Liver (tissue), 9 donors: Measurements from ENCODE around the gene UGT1A9. TPM values are rescaled to one million over a fixed set of nuclear protein-coding genes. Genes with fewer than 3 reads are reported as not detected.

Source experiments
- DNase-seq: peaks from one replicate; pipeline ENCODE4 v3.0.0-alpha.2; 2017; ENCODE audit warnings: low spot score
- H3K27ac ChIP-seq, 2 donors: one replicate each; pipeline ENCODE4 v1.7.0; 2013; ENCODE audit warnings: inconsistent platforms in 2 of 2, low read length in 2 of 2, control low read depth in 1 of 2, low read depth in 1 of 2, mild to moderate bottlenecking in 1 of 2
- H3K27me3 ChIP-seq, 4 donors: one replicate each; pipeline versions ENCODE4 v1.6.1 to v1.7.0; 2013; ENCODE audit warnings: low read length in 3 of 4, inconsistent platforms in 1 of 4, mild to moderate bottlenecking in 1 of 4, moderate library complexity in 1 of 4; ENCODE audit not compliant: control insufficient read depth in 4 of 4, insufficient read depth in 4 of 4
- H3K36me3 ChIP-seq, 4 donors: one replicate each; pipeline versions ENCODE4 v1.6.1 to v1.7.0; 2013; ENCODE audit warnings: low read length in 3 of 4, mild to moderate bottlenecking in 3 of 4, low read depth in 1 of 4, moderate library complexity in 1 of 4; ENCODE audit not compliant: control insufficient read depth in 4 of 4, insufficient read depth in 3 of 4
- H3K4me1 ChIP-seq, 4 donors: one replicate each; pipeline versions ENCODE4 v1.6.1 to v1.7.0; 2013; ENCODE audit warnings: low read length in 3 of 4, mild to moderate bottlenecking in 3 of 4, moderate library complexity in 1 of 4; ENCODE audit not compliant: control insufficient read depth in 4 of 4, insufficient read depth in 4 of 4
- H3K4me3 ChIP-seq, 3 donors: one replicate each; pipeline versions ENCODE4 v1.6.1 to v1.7.0; 2013; ENCODE audit warnings: low read length in 3 of 3, control low read depth in 1 of 3, low read depth in 1 of 3, mild to moderate bottlenecking in 1 of 3
- H3K9ac ChIP-seq, 2 donors: one replicate each; pipeline ENCODE4 v1.7.0; 2013; ENCODE audit warnings: low read length in 2 of 2, mild to moderate bottlenecking in 2 of 2, moderate library complexity in 2 of 2, control low read depth in 1 of 2, low read depth in 1 of 2
- H3K9me3 ChIP-seq, 4 donors: one replicate each; pipeline versions ENCODE4 v1.6.1 to v1.7.0; 2013; ENCODE audit warnings: low read length in 3 of 4; ENCODE audit not compliant: control insufficient read depth in 4 of 4
- CTCF ChIP-seq: fragments of 150-350 bp; IDR thresholded peaks from 2 replicates; pipeline ENCODE4 v1.5.1; 2017; ENCODE audit warnings: improper control_type of control experiment, low read depth, low read length; ENCODE audit not compliant: missing input control
- EGR1 ChIP-seq, 2 donors: IDR thresholded peaks; 2 replicates each; pipeline ENCODE4 v1.6.1; 2016 to 2018; ENCODE audit warnings: antibody characterized with exemption in 2 of 2, low read depth in 2 of 2
- FOXA1 ChIP-seq: IDR thresholded peaks from 2 replicates; pipeline ENCODE4 v1.6.1; 2016; ENCODE audit warnings: antibody characterized with exemption
- FOXA2 ChIP-seq: IDR thresholded peaks from 2 replicates; pipeline ENCODE4 v1.6.1; 2016; ENCODE audit warnings: antibody characterized with exemption
- GABPA ChIP-seq, 2 donors: IDR thresholded peaks in 1 of 2; conservative IDR thresholded peaks in 1 of 2; 2 replicates each; pipeline ENCODE4 v1.6.1; 2016; ENCODE audit warnings: antibody characterized with exemption in 2 of 2, mild to moderate bottlenecking in 1 of 2, moderate library complexity in 1 of 2
- HNF4A ChIP-seq, 2 donors: conservative IDR thresholded peaks; 2 replicates each; pipeline ENCODE4 v1.6.1; 2016; ENCODE audit warnings: antibody characterized with exemption in 2 of 2, mild to moderate bottlenecking in 2 of 2
- HNF4G ChIP-seq: IDR thresholded peaks from 2 replicates; pipeline ENCODE4 v1.6.1; 2016; ENCODE audit warnings: antibody characterized with exemption
- JUND ChIP-seq, 2 donors: IDR thresholded peaks; 2 replicates each; pipeline ENCODE4 v1.6.1; 2016; ENCODE audit warnings: antibody characterized with exemption in 2 of 2
- NR2F2 ChIP-seq: IDR thresholded peaks from 2 replicates; pipeline ENCODE4 v1.6.1; 2016; ENCODE audit warnings: antibody characterized with exemption
- RAD21 ChIP-seq, 2 donors: IDR thresholded peaks; 2 replicates each; pipeline ENCODE4 v1.6.1; 2016; ENCODE audit warnings: antibody characterized with exemption in 2 of 2, mild to moderate bottlenecking in 2 of 2
- REST ChIP-seq: IDR thresholded peaks from 2 replicates; pipeline ENCODE4 v1.6.1; 2016; ENCODE audit warnings: antibody characterized with exemption, mild to moderate bottlenecking
- RXRA ChIP-seq, 2 donors: IDR thresholded peaks; 2 replicates each; pipeline ENCODE4 v1.6.1; 2017 to 2018; ENCODE audit warnings: antibody characterized with exemption in 2 of 2, mild to moderate bottlenecking in 1 of 2
- SP1 ChIP-seq: IDR thresholded peaks from 2 replicates; pipeline ENCODE4 v1.6.1; 2018; ENCODE audit warnings: antibody characterized with exemption, mild to moderate bottlenecking
- TAF1 ChIP-seq: conservative IDR thresholded peaks from 2 replicates; pipeline ENCODE4 v1.6.1; 2016; ENCODE audit warnings: antibody characterized with exemption, mild to moderate bottlenecking
- YY1 ChIP-seq: IDR thresholded peaks from 2 replicates; pipeline ENCODE4 v1.6.1; 2016; ENCODE audit warnings: antibody characterized with exemption, mild to moderate bottlenecking
- WGBS: extraction: QIAGEN DNeasy Blood & Tissue Kit; methylation state at CpG from one replicate; pipeline ENCODE4 v1.1.7; 2013; 5-methylcytosine and 5-hydroxymethylcytosine counted together
- polyA plus RNA-seq, 2 donors: library from polyadenylated mRNA; stranded (reverse) in 1 of 2; unstranded in 1 of 2; fragments of 200-250 nt in 1 of 2; fragments of >200 nt in 1 of 2; fragmentation: Nextera tagmentation in 1 of 2; extraction: Ambion mirVana in 1 of 2; gene quantifications; one replicate each; pipeline versions ENCODE4 v1.2.1 to v1.2.3, GENCODE V29; 2013 to 2015
- total RNA-seq, 2 donors: library from RNA; depleted of rRNA; stranded (reverse); fragments of >200 nt; gene quantifications; one replicate each; pipeline ENCODE4 v1.2.3, GENCODE V29; 2014
- TF ChIP-seq, protein P1 (sequence below): IDR thresholded peaks from 2 replicates; pipeline ENCODE4 v1.6.1; 2016; ENCODE audit warnings: antibody characterized with exemption
- TF ChIP-seq, protein P2 (sequence below): IDR thresholded peaks from 2 replicates; pipeline ENCODE4 v1.6.1; 2016; ENCODE audit warnings: antibody characterized with exemption
- TF ChIP-seq, protein P3 (sequence below): IDR thresholded peaks from 2 replicates; pipeline ENCODE4 v1.6.1; 2016; ENCODE audit warnings: antibody characterized with exemption
- donor health status: healthy.
- donor health status: healthy.
- donor health status: healthy.
- donor health status: healthy.
- donor health status: healthy.

The UGT1A9 gene
- total and polyA plus RNA-seq, 4 donors, result 14.3 to 62.3 (median 23.8) TPM; not detected in 1

- H3K27me3 ChIP-seq, result no peaks in the 10 kb centered on the region
- H3K27ac ChIP-seq, result peak overlapping the region; percentile 53 to 76
- WGBS, result 82% methylated on average over 11 of the region's 11 CpGs
- TF ChIP-seq, protein P1, sequence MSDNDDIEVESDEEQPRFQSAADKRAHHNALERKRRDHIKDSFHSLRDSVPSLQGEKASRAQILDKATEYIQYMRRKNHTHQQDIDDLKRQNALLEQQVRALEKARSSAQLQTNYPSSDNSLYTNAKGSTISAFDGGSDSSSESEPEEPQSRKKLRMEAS, result no peak
- TF ChIP-seq REST, result no peak
- TF ChIP-seq NR2F2, result no peak
- TF ChIP-seq FOXA1, result no peak
- no peak for TF ChIP-seq HNF4G
- TF ChIP-seq YY1, result no peak
- TF ChIP-seq JUND (IDR thresholded peaks at IDR 0.05), result no peak
- no peak for TF ChIP-seq RXRA (IDR thresholded peaks at IDR 0.05)
- TF ChIP-seq HNF4A (conservative IDR thresholded peaks at IDR 0.05), result no peak
- H3K9ac ChIP-seq, result peak overlapping the region in 1 of 2 donors; percentile 57
- H3K4me3 ChIP-seq, result no peak overlapping the region
- H3K36me3 ChIP-seq, result no peaks in the 10 kb centered on the region
- H3K4me1 ChIP-seq, result peaks cover 0 to 40% (median 29%) of the 10 kb centered on the region in 4 donors
- DNase-seq, result no peak
- H3K9me3 ChIP-seq, result no peaks in the 10 kb centered on the region
Measured at GRCh38 chr2:233691443-233692433, 20.0 kb downstream of the UGT1A9 start.

DNA sequence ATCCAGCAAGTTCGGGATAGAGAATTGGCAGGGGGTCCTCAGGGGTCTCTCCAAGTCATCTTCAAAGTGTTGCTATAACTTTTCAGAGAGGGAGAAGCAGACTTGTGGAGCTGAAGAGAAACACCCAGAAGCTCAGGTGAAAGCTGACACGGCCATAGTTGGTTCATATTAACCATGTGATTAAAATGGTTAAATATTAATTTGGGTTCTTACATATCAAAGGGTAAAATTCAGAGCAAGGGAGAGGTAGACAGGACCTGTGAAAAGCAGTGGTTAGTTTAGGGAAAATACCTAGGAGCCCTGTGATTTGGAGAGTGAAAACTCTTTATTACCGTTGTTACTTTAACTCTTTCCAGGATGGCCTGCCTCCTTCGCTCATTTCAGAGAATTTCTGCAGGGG is 20.9 kb downstream of the UGT1A9 start, which contains the start of gene UGT1A6:
Gene UGT1A6, plus strand, starts transcription at position 243 of the 400 bp plus-strand sequence. Its CDS starts 115 bp downstream, at position 358.
- H3K4me3 ChIP-seq, result peak within 1 kb of the TSS; percentile 3 to 56 (median 38)
- WGBS, result 32% methylated on average over 4 of the region's 4 CpGs
- DNase-seq, result no peak
- H3K27me3 ChIP-seq, result no peaks in the 10 kb centered on the region
- no peaks in the 10 kb centered on the region for H3K36me3 ChIP-seq
- TF ChIP-seq NR2F2, result no peak
- peak; percentile 13 for TF ChIP-seq FOXA2
- TF ChIP-seq, protein P2, sequence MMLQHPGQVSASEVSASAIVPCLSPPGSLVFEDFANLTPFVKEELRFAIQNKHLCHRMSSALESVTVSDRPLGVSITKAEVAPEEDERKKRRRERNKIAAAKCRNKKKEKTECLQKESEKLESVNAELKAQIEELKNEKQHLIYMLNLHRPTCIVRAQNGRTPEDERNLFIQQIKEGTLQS, result no peak
- peak; percentile 60 to 84 for TF ChIP-seq HNF4A (conservative IDR thresholded peaks at IDR 0.05)
- TF ChIP-seq RXRA (IDR thresholded peaks at IDR 0.05), result peak; percentile 17 to 74
- TF ChIP-seq HNF4G, result no peak
- no peak for TF ChIP-seq FOXA1
- no peak for TF ChIP-seq GABPA (IDR thresholded peaks at IDR 0.05 in 1 of 2, conservative IDR thresholded peaks at IDR 0.05 in 1 of 2)
- no peak for TF ChIP-seq REST
- TF ChIP-seq JUND (IDR thresholded peaks at IDR 0.05), result no peak
- TF ChIP-seq YY1, result peak; percentile 93
- no peak for TF ChIP-seq CTCF
- TF ChIP-seq TAF1, result no peak
- TF ChIP-seq EGR1 (IDR thresholded peaks at IDR 0.05; ENCODE audit: low read depth in 2 of 2), result no peak
- TF ChIP-seq, protein P1, result no peak
- TF ChIP-seq, protein P3, sequence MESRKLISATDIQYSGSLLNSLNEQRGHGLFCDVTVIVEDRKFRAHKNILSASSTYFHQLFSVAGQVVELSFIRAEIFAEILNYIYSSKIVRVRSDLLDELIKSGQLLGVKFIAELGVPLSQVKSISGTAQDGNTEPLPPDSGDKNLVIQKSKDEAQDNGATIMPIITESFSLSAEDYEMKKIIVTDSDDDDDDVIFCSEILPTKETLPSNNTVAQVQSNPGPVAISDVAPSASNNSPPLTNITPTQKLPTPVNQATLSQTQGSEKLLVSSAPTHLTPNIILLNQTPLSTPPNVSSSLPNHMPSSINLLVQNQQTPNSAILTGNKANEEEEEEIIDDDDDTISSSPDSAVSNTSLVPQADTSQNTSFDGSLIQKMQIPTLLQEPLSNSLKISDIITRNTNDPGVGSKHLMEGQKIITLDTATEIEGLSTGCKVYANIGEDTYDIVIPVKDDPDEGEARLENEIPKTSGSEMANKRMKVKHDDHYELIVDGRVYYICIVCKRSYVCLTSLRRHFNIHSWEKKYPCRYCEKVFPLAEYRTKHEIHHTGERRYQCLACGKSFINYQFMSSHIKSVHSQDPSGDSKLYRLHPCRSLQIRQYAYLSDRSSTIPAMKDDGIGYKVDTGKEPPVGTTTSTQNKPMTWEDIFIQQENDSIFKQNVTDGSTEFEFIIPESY, result peak; percentile 53
- peak in 1 of 2 donors; percentile 22 for TF ChIP-seq RAD21 (IDR thresholded peaks at IDR 0.05)
- TF ChIP-seq SP1, result peak; percentile 51
- H3K4me1 ChIP-seq, result peaks cover 0 to 40% (median 30%) of the 10 kb centered on the region in 4 donors
- H3K9me3 ChIP-seq, result no peaks in the 10 kb centered on the region
- H3K9ac ChIP-seq, result peak within 1 kb of the TSS in 1 of 2 donors; percentile 57
- H3K27ac ChIP-seq, result peak within 1 kb of the TSS; percentile 53 to 76
